ENCODE measurements around the gene BTBD9. TPM values are rescaled to one million over a fixed set of nuclear protein-coding genes. Genes with fewer than 3 reads are reported as not detected.

The BTBD9 gene
- total and polyA plus RNA-seq, 7 experiments from 2014 or later: 12.7 to 58.8 (median 37.8) TPM

DNA sequence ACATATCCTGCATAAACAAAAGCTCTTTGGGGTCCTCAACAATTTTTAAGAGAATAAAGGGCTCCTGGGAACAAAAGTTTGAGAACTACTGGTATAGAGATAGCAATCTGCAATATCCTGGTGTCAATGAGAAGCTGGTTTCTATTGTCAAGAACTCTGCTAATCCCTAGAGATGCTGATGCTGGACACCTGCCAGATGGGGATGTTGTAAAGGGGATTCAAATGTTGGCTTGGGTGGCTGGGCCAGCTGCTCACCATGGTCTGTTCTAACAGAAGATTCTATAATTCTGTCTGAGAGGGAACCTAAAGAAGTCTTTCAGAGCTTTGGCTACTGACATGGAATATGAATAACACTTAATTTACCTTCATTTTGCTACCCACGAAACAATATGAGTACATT, 137.8 kb downstream of the BTBD9 start:
- peaks cover 0 to 5% (median 0%) of the 10 kb centered on the region in 7 donors for H3K4me1 Mint-ChIP-seq
- POLR2A ChIA-PET: no interaction called here
- DNase-seq (no peak), ATAC-seq (no peak)
- H3K36me3 Mint-ChIP-seq: no peaks in the 10 kb centered on the region
- Histone ChIP-seq H3K4me3 (ENCODE audit: low read length) (no peak overlapping the region), H3K27me3 (ENCODE audit: control insufficient read depth in 2 of 2, insufficient read depth in 2 of 2, low read length in 2 of 2) (no peaks in the 10 kb centered on the region), H3K4me1 (ENCODE audit: control insufficient read depth in 2 of 2, insufficient read depth in 2 of 2, low read length in 2 of 2) (no peaks in the 10 kb centered on the region), H3K27ac (ENCODE audit: low read depth, low read length) (no peak overlapping the region), H3K36me3 (ENCODE audit: control insufficient read depth in 2 of 3, insufficient read depth in 3 of 3, low read length in 3 of 3) (no peaks in the 10 kb centered on the region), H3K9me3 (ENCODE audit: control insufficient read depth in 2 of 3, low read length in 3 of 3) (no peaks in the 10 kb centered on the region)
- H3K4me3 Mint-ChIP-seq: no peak overlapping the region
- CTCF ChIA-PET: no interaction called here
- no peaks in the 10 kb centered on the region for H3K9me3 Mint-ChIP-seq
- intact Hi-C loops (cut with micrococcal nuclease): no loop called here
- peaks cover 0 to 2% (median 0%) of the 10 kb centered on the region in 5 donors for H3K27me3 Mint-ChIP-seq
- H3K27ac Mint-ChIP-seq: no peak overlapping the region

DNA sequence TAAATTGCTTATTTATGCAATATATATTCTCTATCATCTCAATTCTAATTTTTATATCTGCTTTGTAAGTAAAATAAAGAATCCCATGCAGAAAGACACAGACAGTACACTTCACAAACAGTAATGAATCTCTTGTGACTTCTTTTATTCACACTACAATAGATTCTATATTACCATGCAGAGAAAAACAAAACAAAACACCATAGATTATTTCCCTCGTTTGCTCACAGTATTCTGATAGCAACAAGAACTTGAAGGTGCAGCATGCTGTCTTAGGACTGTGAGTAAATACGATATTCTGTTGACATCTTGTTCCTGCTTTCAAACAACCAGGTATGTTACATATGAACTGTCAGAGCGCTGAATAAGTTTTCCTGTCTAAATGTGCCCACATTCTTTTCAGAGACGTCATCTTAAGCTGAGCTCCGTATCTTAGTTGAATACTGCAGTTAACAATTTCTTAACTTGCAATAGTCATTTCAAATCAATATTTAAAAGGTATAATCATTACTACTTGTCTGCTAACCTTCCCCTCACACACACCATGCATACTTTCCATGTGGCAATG, 140.1 kb downstream of the BTBD9 start:
- no peak overlapping the region for H3K27ac ChIP-seq (ENCODE audit: low read depth, low read length)
- no peaks in the 10 kb centered on the region for H3K36me3 ChIP-seq (ENCODE audit: control insufficient read depth in 2 of 3, insufficient read depth in 3 of 3, low read length in 3 of 3)
- ATAC-seq (no peak), DNase-seq (no peak)
- ChIA-PET CTCF (no interaction called here), POLR2A (no interaction called here)
- Mint-ChIP-seq H3K27me3 (peaks cover 0 to 2% (median 0%) of the 10 kb centered on the region in 5 donors), H3K4me3 (no peak overlapping the region), H3K4me1 (peaks cover 0 to 5% (median 0%) of the 10 kb centered on the region in 7 donors), H3K9me3 (no peaks in the 10 kb centered on the region), H3K27ac (peak overlapping the region in 2 of 9 donors; percentile 11 to 43), H3K36me3 (no peaks in the 10 kb centered on the region)
- no peak overlapping the region for H3K4me3 ChIP-seq (ENCODE audit: low read length)
- no peaks in the 10 kb centered on the region for H3K27me3 ChIP-seq (ENCODE audit: control insufficient read depth in 2 of 2, insufficient read depth in 2 of 2, low read length in 2 of 2)
- H3K4me1 ChIP-seq (ENCODE audit: control insufficient read depth in 2 of 2, insufficient read depth in 2 of 2, low read length in 2 of 2): no peaks in the 10 kb centered on the region
- intact Hi-C loops (cut with micrococcal nuclease): loop anchor here in 1 of 2 donors (10.0 kb wide), 1 partner anchor 1175 kb away; no protein-coding TSS in a partner anchor
- no peaks in the 10 kb centered on the region for H3K9me3 ChIP-seq (ENCODE audit: control insufficient read depth in 2 of 3, low read length in 3 of 3)

GRCh38 chr6:38498805-38499445, 140.8 kb downstream of the BTBD9 start:
- H3K36me3 Mint-ChIP-seq: no peaks in the 10 kb centered on the region
- intact Hi-C loops (cut with micrococcal nuclease): loop anchor here in 1 of 2 donors (10.0 kb wide), 1 partner anchor 1174 kb away; no protein-coding TSS in a partner anchor
- Histone ChIP-seq H3K9me3 (ENCODE audit: control insufficient read depth in 2 of 3, low read length in 3 of 3) (no peaks in the 10 kb centered on the region), H3K27me3 (ENCODE audit: control insufficient read depth in 2 of 2, insufficient read depth in 2 of 2, low read length in 2 of 2) (no peaks in the 10 kb centered on the region), H3K36me3 (ENCODE audit: control insufficient read depth in 2 of 3, insufficient read depth in 3 of 3, low read length in 3 of 3) (no peaks in the 10 kb centered on the region), H3K27ac (ENCODE audit: low read depth, low read length) (no peak overlapping the region), H3K4me1 (ENCODE audit: control insufficient read depth in 2 of 2, insufficient read depth in 2 of 2, low read length in 2 of 2) (no peaks in the 10 kb centered on the region), H3K4me3 (ENCODE audit: low read length) (no peak overlapping the region)
- H3K4me3 Mint-ChIP-seq: no peak overlapping the region
- no peak for DNase-seq
- H3K27ac Mint-ChIP-seq: peak overlapping the region in 2 of 9 donors; percentile 11 to 43
- CTCF ChIA-PET: no interaction called here
- POLR2A ChIA-PET: no interaction called here
- ATAC-seq: no peak
- H3K9me3 Mint-ChIP-seq: no peaks in the 10 kb centered on the region
- H3K27me3 Mint-ChIP-seq: peaks cover 0 to 2% (median 0%) of the 10 kb centered on the region in 5 donors
- H3K4me1 Mint-ChIP-seq: peaks cover 0 to 5% (median 3%) of the 10 kb centered on the region in 7 donors

GRCh38 chr6:38498085-38498484, 141.6 kb downstream of the BTBD9 start:
- H3K36me3 ChIP-seq (ENCODE audit: control insufficient read depth in 2 of 3, insufficient read depth in 3 of 3, low read length in 3 of 3): no peaks in the 10 kb centered on the region
- Mint-ChIP-seq H3K27me3 (peaks cover 0 to 2% (median 0%) of the 10 kb centered on the region in 5 donors), H3K27ac (no peak overlapping the region), H3K36me3 (no peaks in the 10 kb centered on the region), H3K9me3 (no peaks in the 10 kb centered on the region), H3K4me1 (peaks cover 0 to 5% (median 4%) of the 10 kb centered on the region in 7 donors), H3K4me3 (no peak overlapping the region)
- intact Hi-C loops (cut with micrococcal nuclease): loop anchor here in 1 of 2 donors (10.0 kb wide), 1 partner anchor 1173 kb away; no protein-coding TSS in a partner anchor
- no peaks in the 10 kb centered on the region for H3K9me3 ChIP-seq (ENCODE audit: control insufficient read depth in 2 of 3, low read length in 3 of 3)
- H3K27ac ChIP-seq (ENCODE audit: low read depth, low read length): no peak overlapping the region
- no peak for DNase-seq
- no peak overlapping the region for H3K4me3 ChIP-seq (ENCODE audit: low read length)
- ATAC-seq: no peak
- H3K4me1 ChIP-seq (ENCODE audit: control insufficient read depth in 2 of 2, insufficient read depth in 2 of 2, low read length in 2 of 2): no peaks in the 10 kb centered on the region
- no peaks in the 10 kb centered on the region for H3K27me3 ChIP-seq (ENCODE audit: control insufficient read depth in 2 of 2, insufficient read depth in 2 of 2, low read length in 2 of 2)
- CTCF ChIA-PET: no interaction called here
- POLR2A ChIA-PET: no interaction called here

DNA sequence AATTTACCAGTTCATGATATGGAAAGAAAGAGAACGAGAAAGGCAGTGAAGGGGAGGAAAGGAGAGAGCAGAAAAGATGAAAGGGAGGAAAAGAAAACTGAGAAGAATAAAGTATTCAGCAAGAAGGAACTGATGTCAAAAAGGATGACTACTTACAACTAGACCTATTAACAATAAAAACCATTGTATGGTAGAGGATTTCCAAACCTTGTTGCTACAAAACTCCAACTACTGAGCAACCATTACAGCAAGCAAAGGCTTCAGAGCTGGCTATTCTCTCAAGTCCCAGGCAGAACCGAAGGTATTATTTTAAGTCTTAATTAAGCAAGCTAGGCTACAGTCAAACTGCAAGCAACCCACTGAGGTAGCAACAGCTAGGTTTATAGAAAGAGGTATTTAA, 142.2 kb downstream of the BTBD9 start:
- H3K4me1 ChIP-seq (ENCODE audit: control insufficient read depth in 2 of 2, insufficient read depth in 2 of 2, low read length in 2 of 2): no peaks in the 10 kb centered on the region
- POLR2A ChIA-PET: no interaction called here
- DNase-seq (no peak), ATAC-seq (no peak)
- H3K27ac ChIP-seq (ENCODE audit: low read depth, low read length): no peak overlapping the region
- CTCF ChIA-PET: no interaction called here
- H3K4me3 Mint-ChIP-seq: no peak overlapping the region
- no peaks in the 10 kb centered on the region for H3K9me3 ChIP-seq (ENCODE audit: control insufficient read depth in 2 of 3, low read length in 3 of 3)
- no peak overlapping the region for H3K4me3 ChIP-seq (ENCODE audit: low read length)
- no peaks in the 10 kb centered on the region for H3K9me3 Mint-ChIP-seq
- H3K36me3 ChIP-seq (ENCODE audit: control insufficient read depth in 2 of 3, insufficient read depth in 3 of 3, low read length in 3 of 3): no peaks in the 10 kb centered on the region
- peaks cover 0 to 5% (median 4%) of the 10 kb centered on the region in 7 donors for H3K4me1 Mint-ChIP-seq
- no peaks in the 10 kb centered on the region for H3K27me3 ChIP-seq (ENCODE audit: control insufficient read depth in 2 of 2, insufficient read depth in 2 of 2, low read length in 2 of 2)
- intact Hi-C loops (cut with micrococcal nuclease): loop anchor here in 1 of 2 donors (10.0 kb wide), 1 partner anchor 1173 kb away; no protein-coding TSS in a partner anchor
- H3K27ac Mint-ChIP-seq: no peak overlapping the region
- H3K27me3 Mint-ChIP-seq: peaks cover 0 to 2% (median 0%) of the 10 kb centered on the region in 5 donors
- H3K36me3 Mint-ChIP-seq: no peaks in the 10 kb centered on the region

GRCh38 chr6:38495922-38496635, 143.7 kb downstream of the BTBD9 start:
- ChIA-PET POLR2A (interaction anchor here (0.6 kb wide), 1 partner anchor 8 kb away, joined by 3 read pairs; no protein-coding TSS in a partner anchor), CTCF (interaction anchor here (0.7 kb wide), 1 partner anchor 706 kb away, joined by 4 read pairs; no protein-coding TSS in a partner anchor)
- Histone ChIP-seq H3K4me3 (ENCODE audit: low read length) (no peak overlapping the region), H3K27me3 (ENCODE audit: control insufficient read depth in 2 of 2, insufficient read depth in 2 of 2, low read length in 2 of 2) (no peaks in the 10 kb centered on the region), H3K9me3 (ENCODE audit: control insufficient read depth in 2 of 3, low read length in 3 of 3) (no peaks in the 10 kb centered on the region), H3K27ac (ENCODE audit: low read depth, low read length) (no peak overlapping the region), H3K36me3 (ENCODE audit: control insufficient read depth in 2 of 3, insufficient read depth in 3 of 3, low read length in 3 of 3) (no peaks in the 10 kb centered on the region), H3K4me1 (ENCODE audit: control insufficient read depth in 2 of 2, insufficient read depth in 2 of 2, low read length in 2 of 2) (no peaks in the 10 kb centered on the region)
- Mint-ChIP-seq H3K27ac (no peak overlapping the region), H3K27me3 (peaks cover 0 to 2% (median 0%) of the 10 kb centered on the region in 5 donors), H3K36me3 (no peaks in the 10 kb centered on the region), H3K4me1 (peaks cover 0 to 5% (median 4%) of the 10 kb centered on the region in 7 donors), H3K9me3 (no peaks in the 10 kb centered on the region), H3K4me3 (no peak overlapping the region)
- DNase-seq: no peak
- no peak for ATAC-seq
- intact Hi-C loops (cut with micrococcal nuclease): loop anchor here (2.0 to 10.0 kb wide), 5 partner anchors 75 to 1171 kb away; no protein-coding TSS in a partner anchor

All from naive thymus-derived CD4-positive, alpha-beta T cell (primary cell).